GM12873 (cell line): ENCODE results near the gene RAB20.

Experiments used
- TF ChIP-seq, protein P1 (sequence below): IDR thresholded peaks from 2 replicates; pipeline ENCODE4 v1.5.1; 2012; ENCODE audit warnings: low read depth, mild to moderate bottlenecking, moderate library complexity, low read length, control low read depth; ENCODE audit not compliant: insufficient read depth; ENCODE audit errors: missing control alignments

The RAB20 gene

DNA sequence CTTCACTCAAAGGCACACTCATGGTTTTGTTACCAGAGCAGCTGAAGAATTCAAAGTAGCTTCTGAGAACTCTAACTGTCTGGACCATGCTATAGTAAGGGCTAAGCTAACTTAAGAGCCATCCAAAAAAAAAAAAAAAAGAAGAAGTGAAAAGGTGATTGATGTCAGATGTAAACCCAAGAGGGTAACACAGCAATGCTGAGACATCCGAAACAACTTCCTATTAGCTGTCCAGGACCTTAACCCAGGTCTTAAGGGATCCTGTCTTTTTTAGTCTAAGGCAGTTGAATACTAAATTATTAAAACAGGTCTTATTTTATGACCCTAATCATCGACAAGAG lies 11.2 kb upstream of the RAB20 start:
- TF ChIP-seq, protein P1, sequence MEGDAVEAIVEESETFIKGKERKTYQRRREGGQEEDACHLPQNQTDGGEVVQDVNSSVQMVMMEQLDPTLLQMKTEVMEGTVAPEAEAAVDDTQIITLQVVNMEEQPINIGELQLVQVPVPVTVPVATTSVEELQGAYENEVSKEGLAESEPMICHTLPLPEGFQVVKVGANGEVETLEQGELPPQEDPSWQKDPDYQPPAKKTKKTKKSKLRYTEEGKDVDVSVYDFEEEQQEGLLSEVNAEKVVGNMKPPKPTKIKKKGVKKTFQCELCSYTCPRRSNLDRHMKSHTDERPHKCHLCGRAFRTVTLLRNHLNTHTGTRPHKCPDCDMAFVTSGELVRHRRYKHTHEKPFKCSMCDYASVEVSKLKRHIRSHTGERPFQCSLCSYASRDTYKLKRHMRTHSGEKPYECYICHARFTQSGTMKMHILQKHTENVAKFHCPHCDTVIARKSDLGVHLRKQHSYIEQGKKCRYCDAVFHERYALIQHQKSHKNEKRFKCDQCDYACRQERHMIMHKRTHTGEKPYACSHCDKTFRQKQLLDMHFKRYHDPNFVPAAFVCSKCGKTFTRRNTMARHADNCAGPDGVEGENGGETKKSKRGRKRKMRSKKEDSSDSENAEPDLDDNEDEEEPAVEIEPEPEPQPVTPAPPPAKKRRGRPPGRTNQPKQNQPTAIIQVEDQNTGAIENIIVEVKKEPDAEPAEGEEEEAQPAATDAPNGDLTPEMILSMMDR = no peak

DNA sequence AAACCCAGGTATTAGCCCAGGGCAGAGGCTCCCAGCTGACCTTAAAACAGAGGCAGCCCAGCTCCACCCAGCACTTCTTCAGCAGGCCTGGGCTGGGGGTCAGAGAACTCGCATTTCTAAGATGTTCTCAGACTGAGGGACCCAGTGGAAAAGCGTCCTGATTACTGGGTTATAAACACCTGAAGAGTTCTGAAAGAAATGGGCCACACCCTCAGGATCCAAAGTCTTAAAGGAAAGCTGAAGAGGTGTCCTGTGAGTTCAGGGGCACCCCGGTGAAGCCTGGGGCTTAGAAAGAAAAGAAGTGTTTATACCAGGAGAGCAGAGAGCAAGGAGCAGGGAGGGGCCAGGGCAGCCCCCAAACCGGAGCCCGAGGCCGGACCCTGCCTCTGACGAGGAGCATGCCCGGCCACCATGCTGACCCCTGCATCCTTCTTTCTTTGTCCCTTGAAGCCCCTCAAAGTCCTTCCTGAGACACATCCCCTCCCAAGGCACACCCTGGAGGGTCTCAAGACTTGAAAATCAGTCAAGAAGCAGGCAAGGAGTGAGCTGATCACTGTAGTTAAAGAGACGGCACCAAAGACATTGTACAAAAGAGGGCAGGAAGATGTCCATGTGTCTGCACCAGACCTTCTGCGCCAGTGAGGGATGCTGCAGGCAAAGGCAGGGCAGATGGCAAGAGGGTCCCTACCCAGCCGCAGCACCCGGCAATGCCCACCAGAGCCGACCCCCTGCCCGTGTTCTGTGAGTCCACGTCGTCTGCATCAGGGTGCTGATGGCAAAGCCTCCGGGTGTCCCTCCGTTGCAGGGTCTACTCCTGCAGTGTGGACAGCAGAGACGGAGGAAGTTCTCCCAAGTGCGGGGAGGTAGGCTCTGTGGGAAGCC lies 10.6 kb upstream of the RAB20 start:
- TF ChIP-seq, protein P1 = no peak

DNA sequence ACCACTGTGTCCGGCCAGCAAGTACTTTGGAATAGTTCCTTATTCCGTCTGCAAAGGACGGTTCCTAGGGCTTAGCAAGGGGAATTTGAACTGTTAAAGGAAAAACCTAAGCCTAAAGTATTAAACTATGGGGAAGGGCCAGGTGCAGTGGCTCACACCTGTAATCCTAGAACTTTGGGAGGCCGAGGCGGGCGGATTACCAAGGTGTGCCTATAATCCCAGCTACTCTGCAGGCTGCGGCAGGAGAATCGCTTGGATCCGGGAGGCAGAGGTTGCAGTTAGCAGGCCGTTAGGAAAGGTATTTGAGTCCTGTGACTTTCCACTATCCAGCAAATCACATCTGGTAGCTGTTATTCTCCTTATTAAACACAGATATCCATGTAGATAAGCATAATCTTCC lies 9.4 kb upstream of the RAB20 start:
- TF ChIP-seq, protein P1 = no peak

DNA sequence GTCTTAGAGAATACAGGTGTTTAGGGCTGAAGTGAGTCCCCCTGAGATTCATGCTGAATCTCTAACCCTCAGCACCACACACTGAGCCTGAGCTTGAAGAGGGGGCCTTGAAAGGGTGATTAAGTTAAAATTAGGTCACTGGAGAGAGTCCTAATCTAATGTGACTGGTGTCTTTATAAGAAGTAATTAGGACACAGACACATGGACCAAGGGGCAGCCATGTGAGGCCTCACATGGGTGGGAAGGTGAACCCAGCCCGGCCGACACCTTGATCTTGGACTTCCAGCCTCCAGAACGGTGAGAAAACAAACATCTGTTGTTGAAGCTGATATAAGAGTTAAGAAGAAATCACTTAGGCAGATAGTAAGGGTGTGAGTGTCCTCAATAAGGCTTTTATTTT lies 7.1 kb upstream of the RAB20 start:
- TF ChIP-seq, protein P1 = no peak

DNA sequence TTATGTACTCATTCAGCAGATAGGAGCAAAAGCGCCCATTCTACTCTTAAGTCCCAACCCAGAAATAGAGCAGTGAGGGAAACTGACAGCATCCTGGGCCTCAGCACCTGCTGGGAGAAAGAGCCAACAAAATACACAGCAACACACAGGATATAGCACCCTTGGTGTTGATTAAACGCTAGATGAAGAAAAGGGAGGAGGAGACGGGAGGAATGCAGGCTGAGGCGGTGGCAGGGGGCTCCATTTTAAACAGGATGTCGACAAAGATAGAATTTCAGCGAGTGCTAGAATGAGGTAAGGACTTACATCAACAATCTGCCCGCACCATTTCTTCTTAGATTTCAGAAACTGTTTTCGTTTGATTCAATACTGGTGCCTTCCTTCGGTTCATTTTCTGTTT lies 4.6 kb upstream of the RAB20 start:
- TF ChIP-seq, protein P1 = no peak

DNA sequence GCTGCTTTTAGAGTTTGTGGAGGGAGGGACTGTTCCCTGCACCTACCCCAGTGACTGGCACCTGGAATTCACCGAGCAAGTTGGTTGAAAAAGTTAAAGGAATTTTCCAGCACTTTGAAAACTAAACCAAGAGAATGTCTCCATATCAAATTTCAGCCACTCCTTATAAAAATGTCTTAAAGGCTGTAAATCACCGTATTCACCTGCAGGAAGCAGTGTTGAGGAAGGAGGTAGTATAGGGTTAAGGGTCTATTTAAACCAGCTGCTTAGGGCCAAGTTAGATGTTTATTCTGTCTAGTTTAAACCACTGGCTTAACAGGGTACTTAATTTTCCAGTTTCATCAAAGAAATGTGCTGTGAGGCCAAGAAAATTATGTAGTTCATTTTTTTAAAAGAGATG lies 3.8 kb upstream of the RAB20 start:
- TF ChIP-seq, protein P1 = no peak

DNA sequence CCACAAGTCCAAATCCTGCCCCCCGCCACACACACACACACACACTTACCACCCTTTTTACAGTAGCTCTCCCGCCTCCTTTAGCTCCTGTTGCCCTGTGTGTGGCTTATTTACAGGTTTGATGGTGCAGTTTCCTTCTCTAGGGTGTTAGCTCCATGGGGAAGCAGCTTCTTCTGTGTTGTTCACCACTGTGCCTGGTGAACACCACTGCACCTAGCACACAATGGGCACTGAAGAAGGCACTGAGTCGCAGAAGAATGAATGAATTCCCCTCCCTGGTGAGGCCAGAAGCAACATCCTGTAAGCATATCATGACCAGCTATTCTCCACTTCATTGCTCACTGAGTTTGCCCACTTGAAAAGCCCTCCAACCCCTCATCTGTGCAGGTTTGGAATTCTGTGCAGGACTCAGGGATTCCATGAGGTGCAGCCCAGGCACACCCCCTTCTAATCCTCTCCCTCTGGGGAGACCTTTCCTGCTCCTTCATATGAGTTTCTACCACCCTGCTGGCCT lies 3.0 kb upstream of the RAB20 start:
- TF ChIP-seq, protein P1 = no peak

DNA sequence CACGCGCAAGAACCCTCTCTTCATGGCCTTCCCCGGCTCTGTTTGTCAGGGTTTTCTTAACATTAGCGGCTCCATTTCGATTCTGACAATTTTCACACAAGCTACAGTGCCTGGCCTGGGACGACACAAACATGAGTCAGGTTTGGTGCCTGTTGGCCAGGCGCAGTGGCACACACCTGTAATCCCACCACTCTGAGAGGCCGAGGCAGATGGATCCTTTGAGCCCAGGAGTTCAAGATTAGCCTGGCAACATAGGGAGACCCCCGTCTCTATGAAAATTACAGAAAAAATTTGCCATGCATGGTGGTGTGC lies 1.9 kb upstream of the RAB20 start:
- TF ChIP-seq, protein P1 = no peak
